ENCODE data around the gene SEMA3G.

The SEMA3G gene

DNA sequence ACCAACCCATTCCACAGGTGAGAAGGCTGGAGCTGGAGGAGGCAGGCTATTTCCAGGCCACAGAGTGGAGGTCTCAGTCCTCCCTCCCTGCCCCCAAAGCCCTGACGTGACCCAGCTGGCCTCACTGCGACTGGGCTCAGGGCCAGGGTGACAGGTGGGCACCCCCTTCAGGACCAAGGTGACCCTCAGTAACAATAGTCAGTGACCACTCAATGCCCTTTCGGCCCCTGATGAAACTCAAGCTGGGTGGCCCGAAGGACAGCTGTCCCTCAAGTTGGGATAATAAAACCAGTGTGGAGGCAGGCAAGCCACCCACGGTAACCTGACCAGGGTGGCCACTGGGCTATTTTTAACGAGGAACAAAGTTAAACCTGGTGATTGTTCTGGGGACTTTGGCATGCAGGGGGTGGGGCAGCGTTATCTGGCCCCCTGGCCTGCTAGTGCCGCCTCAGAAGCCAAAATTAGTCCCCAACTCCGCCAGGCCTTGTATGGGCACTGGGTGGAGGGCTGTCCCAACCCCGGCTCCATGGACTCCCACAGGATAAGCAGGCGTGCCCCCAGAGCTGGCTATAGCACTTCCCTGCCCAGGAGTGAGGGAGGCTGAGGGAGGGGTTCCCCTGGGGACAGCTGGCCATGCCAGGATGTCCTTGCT lies 7.8 kb upstream of the SEMA3G start:
- in situ Hi-C loops (cut with HindIII; ENCODE audit: low pct_ligation_motif_present, low sequenced_read_pairs), result no loop called here
- no peak for DNase-seq

DNA sequence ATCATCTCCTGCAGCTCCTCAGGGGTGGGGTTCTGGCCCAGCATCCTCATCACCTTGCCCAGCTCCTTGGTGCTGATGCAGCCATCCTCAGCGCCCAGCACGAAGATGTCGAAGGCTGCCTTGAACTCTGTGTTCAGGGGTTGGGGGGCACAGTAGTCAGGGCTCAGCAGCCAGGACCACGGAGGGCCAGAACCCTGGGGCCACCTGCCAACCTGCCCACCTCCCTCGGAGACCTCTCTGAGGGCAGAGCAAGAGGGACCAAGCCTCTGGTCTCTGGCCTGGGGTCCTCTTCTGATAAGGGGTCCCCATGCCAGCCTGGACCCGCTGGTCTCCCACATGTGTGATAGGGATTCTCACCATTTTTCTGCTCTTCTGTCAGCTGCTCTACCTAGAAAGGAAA lies 7.2 kb upstream of the SEMA3G start:
- no peaks in the 10 kb centered on the region for H3K36me3 ChIP-seq (replicated peaks)
- TF ChIP-seq, protein P1, sequence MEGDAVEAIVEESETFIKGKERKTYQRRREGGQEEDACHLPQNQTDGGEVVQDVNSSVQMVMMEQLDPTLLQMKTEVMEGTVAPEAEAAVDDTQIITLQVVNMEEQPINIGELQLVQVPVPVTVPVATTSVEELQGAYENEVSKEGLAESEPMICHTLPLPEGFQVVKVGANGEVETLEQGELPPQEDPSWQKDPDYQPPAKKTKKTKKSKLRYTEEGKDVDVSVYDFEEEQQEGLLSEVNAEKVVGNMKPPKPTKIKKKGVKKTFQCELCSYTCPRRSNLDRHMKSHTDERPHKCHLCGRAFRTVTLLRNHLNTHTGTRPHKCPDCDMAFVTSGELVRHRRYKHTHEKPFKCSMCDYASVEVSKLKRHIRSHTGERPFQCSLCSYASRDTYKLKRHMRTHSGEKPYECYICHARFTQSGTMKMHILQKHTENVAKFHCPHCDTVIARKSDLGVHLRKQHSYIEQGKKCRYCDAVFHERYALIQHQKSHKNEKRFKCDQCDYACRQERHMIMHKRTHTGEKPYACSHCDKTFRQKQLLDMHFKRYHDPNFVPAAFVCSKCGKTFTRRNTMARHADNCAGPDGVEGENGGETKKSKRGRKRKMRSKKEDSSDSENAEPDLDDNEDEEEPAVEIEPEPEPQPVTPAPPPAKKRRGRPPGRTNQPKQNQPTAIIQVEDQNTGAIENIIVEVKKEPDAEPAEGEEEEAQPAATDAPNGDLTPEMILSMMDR (IDR thresholded peaks at IDR 0.05; ENCODE audit: low read depth, low read length, missing control alignments), result no peak
- H3K27me3 ChIP-seq (replicated peaks), result no peaks in the 10 kb centered on the region
- no peak overlapping the region for H3K4me3 ChIP-seq (ENCODE audit: low read depth, low read length)
- DNase-seq, result no peak
- in situ Hi-C loops (cut with HindIII; ENCODE audit: low pct_ligation_motif_present, low sequenced_read_pairs), result no loop called here
- no peak overlapping the region for H3K27ac ChIP-seq

More for the DNA sequence above, 7.8 kb upstream of the SEMA3G start:
- TF ChIP-seq, protein P1 (IDR thresholded peaks at IDR 0.05; ENCODE audit: low read depth, low read length, missing control alignments), result no peak
- H3K4me3 ChIP-seq (ENCODE audit: low read depth, low read length), result no peak overlapping the region
- H3K27ac ChIP-seq, result no peak overlapping the region
- H3K36me3 ChIP-seq (replicated peaks), result no peaks in the 10 kb centered on the region
- no peaks in the 10 kb centered on the region for H3K27me3 ChIP-seq (replicated peaks)

DNA sequence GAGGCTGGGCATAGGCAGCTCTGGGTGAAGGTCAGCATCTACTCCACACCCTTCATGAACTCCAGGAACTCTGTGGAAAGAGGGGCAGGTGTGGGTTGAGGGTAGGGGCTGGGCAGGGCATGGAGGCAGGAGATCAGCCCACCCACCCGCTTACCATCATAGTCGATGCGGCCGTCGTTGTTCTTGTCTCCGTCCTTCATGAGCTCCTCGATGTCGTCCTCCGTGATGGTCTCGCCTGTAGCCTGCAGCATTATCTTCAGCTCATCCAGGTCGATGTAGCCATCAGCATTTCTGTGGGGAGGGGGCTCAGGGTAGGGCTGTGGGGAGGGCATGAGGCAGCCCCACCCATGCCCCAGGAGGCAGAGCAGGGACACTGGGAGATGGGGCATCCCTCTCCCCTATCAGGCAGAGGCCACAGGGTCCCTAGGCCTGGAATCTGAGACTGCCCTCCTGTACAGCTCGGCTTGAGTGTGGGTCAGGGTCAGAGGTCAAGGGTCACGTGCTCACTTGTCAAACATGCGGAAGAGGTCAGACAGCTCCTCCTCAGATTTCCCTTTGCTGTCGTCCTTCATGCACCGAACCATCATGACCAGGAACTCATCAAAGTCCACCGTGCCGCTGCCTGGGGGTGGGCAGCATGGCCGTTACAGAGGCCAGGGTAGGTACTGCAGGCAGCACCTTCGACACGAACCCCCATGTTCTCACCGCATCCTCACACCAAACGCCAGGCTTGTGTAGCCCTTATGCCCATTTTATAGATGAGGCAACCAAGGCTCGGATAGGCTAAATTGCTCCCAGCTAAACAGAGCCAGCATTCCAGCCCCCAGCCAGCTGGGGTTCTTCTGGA lies 6.6 kb upstream of the SEMA3G start:
- Histone ChIP-seq H3K36me3 (replicated peaks) (no peaks in the 10 kb centered on the region), H3K27ac (no peak overlapping the region), H3K27me3 (replicated peaks) (no peaks in the 10 kb centered on the region), H3K4me3 (ENCODE audit: low read depth, low read length) (no peak overlapping the region)
- TF ChIP-seq, protein P1 (IDR thresholded peaks at IDR 0.05; ENCODE audit: low read depth, low read length, missing control alignments), result no peak
- in situ Hi-C loops (cut with HindIII; ENCODE audit: low pct_ligation_motif_present, low sequenced_read_pairs), result no loop called here
- DNase-seq, result no peak

DNA sequence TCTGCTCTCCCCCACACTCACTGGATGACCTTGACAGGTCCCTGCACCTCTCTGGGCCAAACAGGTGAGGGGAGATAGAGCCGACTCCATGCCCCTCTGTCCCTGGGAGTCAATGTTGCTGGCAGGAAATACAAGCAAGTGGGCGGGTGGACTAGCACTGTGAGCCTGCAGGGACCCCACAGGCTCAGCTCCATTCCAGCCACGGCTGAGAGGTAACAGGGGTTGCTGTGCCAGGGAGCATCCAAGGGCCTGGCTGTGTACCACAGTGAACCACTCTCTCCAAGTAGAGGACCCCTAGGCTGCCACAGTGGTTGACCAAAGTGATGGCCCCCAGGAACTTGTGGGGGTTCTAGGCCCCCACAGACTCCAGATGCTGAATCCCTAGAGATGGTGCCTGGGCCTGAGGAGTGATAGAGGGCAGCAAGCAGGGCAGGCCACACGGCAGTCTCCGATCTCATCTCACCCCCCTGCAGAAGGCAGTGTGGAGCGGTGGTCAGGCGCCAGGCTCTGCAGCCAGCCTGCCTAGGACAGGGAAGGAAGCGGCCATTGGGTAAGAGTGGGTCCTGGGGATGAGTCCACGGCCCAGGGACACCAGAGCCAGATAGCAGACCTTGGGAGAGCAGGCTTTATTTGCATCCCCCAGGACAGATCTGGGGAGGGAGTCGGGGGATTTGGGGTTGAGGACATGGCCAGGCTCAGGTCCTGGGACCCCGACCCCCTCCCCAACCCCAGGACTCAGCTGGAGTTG lies 5.8 kb upstream of the SEMA3G start:
- Histone ChIP-seq H3K27me3 (replicated peaks) (no peaks in the 10 kb centered on the region), H3K36me3 (replicated peaks) (no peaks in the 10 kb centered on the region), H3K4me3 (ENCODE audit: low read depth, low read length) (no peak overlapping the region), H3K27ac (no peak overlapping the region)
- DNase-seq, result no peak
- in situ Hi-C loops (cut with HindIII; ENCODE audit: low pct_ligation_motif_present, low sequenced_read_pairs), result no loop called here
- TF ChIP-seq, protein P1 (IDR thresholded peaks at IDR 0.05; ENCODE audit: low read depth, low read length, missing control alignments), result no peak

DNA sequence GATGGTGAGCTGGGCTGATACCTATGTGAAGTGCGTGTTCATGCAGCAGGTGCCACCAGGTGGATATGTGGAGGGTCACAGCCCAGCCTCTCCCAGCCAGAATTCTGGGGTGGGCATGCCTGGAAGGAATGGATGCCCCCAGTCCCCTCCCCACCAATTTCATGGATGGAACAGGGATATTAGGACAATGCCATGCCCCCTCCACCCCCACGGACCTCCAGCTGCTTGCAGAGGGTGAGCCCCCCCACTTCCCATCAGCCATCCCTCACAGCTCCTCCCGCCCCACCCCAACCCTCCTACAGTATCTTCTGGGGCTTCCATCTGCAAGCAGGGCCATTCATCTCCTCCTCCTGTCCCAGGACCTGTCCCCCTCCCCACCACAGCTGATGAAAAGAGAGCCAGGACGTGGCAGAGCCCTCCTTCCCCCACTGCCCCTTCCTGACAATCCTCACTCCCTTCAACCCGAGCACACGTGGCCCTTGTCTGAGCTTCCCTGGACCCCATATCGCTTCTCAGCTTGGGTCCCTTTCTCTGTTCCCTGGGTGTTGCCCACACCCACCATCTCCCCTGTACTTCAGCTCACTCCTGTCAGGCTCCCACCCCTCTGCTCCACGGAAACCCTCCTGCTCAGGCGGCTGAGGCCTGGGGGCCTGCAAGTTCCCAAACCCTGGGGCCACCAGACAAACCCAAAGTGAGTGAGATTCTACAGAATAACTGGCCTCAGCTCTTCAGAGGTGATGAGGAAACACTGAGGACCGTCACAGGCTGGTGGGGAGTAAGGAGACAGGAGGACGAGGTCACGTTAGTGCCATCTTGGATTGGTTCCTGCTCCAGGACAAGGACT lies 2.8 kb upstream of the SEMA3G start:
- in situ Hi-C loops (cut with HindIII; ENCODE audit: low pct_ligation_motif_present, low sequenced_read_pairs), result no loop called here
- TF ChIP-seq, protein P1 (IDR thresholded peaks at IDR 0.05; ENCODE audit: low read depth, low read length, missing control alignments), result no peak
- DNase-seq, result no peak
- Histone ChIP-seq H3K4me3 (ENCODE audit: low read depth, low read length) (no peak overlapping the region), H3K36me3 (replicated peaks) (no peaks in the 10 kb centered on the region), H3K27ac (no peak overlapping the region), H3K27me3 (replicated peaks) (no peaks in the 10 kb centered on the region)

All from brain microvascular endothelial cell (primary cell).